Spleen (tissue), 11 donors: ENCODE data around the gene ATG16L2. TPM values are rescaled to one million over a fixed set of nuclear protein-coding genes. Genes with fewer than 3 reads are reported as not detected.

Experiments
- DNase-seq: peaks from one replicate; pipeline ENCODE4 v3.0.0-alpha.2; 2020
- H3K27ac ChIP-seq, 8 donors: fragments of 200-600 bp; sonication (generic) in 7 of 8; 1 replicate in 4 of 8; 2 replicates in 4 of 8; pipeline versions ENCODE4 v1.5.0 to v1.8.0; 2016 to 2021; ENCODE audit warnings: inconsistent platforms in 4 of 8, mild to moderate bottlenecking in 4 of 8, moderate library complexity in 1 of 8
- H3K27me3 ChIP-seq, 7 donors: fragments of 200-600 bp; sonication (generic) in 6 of 7; replicated peaks in 1 of 7; 1 replicate in 4 of 7; 2 replicates in 3 of 7; pipeline versions ENCODE4 v1.5.0 to v1.8.0; 2016 to 2021; ENCODE audit warnings: inconsistent platforms in 3 of 7, mild to moderate bottlenecking in 1 of 7
- H3K36me3 ChIP-seq, 6 donors: fragments of 200-600 bp; sonication (generic) in 5 of 6; 1 replicate in 4 of 6; 2 replicates in 2 of 6; pipeline versions ENCODE4 v1.5.0 to v1.8.0; 2016 to 2021; ENCODE audit warnings: inconsistent platforms in 2 of 6
- H3K4me1 ChIP-seq, 6 donors: fragments of 200-600 bp; sonication (generic) in 5 of 6; 1 replicate in 3 of 6; 2 replicates in 3 of 6; pipeline versions ENCODE4 v1.5.0 to v1.8.0; 2016 to 2021; ENCODE audit warnings: inconsistent platforms in 3 of 6
- H3K4me3 ChIP-seq, 8 donors: fragments of 200-600 bp; sonication (generic) in 7 of 8; 1 replicate in 4 of 8; 2 replicates in 4 of 8; pipeline versions ENCODE4 v1.5.0 to v1.8.0; 2016 to 2021; ENCODE audit warnings: inconsistent platforms in 4 of 8, mild to moderate bottlenecking in 4 of 8, moderate library complexity in 2 of 8
- H3K9me3 ChIP-seq, 8 donors: fragments of 200-600 bp; sonication (generic) in 7 of 8; 1 replicate in 4 of 8; 2 replicates in 4 of 8; pipeline versions ENCODE4 v1.5.0 to v1.8.0; 2016 to 2021; ENCODE audit warnings: inconsistent platforms in 4 of 8
- CTCF ChIP-seq, 11 experiments: fragments of 200-600 bp in 7 of 11; fragments of 450-650 bp in 4 of 11; sonication (generic) in 4 of 11; IDR thresholded peaks in 8 of 11; conservative IDR thresholded peaks in 3 of 11; 1 replicate in 7 of 11; 2 replicates in 4 of 11; pipeline versions ENCODE4 v1.4.0 to v1.8.0; 2016 to 2021; ENCODE audit warnings: antibody characterized with exemption in 11 of 11, inconsistent platforms in 4 of 11, mild to moderate bottlenecking in 1 of 11
- POLR2A ChIP-seq, 3 donors: fragments of 450-650 bp; IDR thresholded peaks; one replicate each; pipeline ENCODE4 v1.5.1; 2017; ENCODE audit warnings: antibody characterized with exemption in 3 of 3, mild to moderate bottlenecking in 1 of 3
- POLR2AphosphoS5 ChIP-seq, 3 donors: sonication (generic); formaldehyde crosslinking; IDR thresholded peaks; one replicate each; pipeline ENCODE4 v1.5.1; 2017; ENCODE audit warnings: antibody characterized with exemption in 3 of 3
- WGBS, 5 donors: extraction: QIAGEN DNeasy Blood & Tissue Kit in 3 of 5; methylation state at CpG; one replicate each; pipeline versions ENCODE4 v1.1.5 to v1.1.7; 2013 to 2018; 5-methylcytosine and 5-hydroxymethylcytosine counted together
- intact Hi-C: fragments of 100-400 bp; cut with DNase I; formaldehyde crosslinking; loops from one replicate; pipeline ENCODE4 v1.15.0; 2023; ENCODE audit warnings: low total_unique reads
- polyA plus RNA-seq, 3 donors: library from polyadenylated mRNA; stranded (reverse); fragments of 200-250 nt; gene quantifications; one replicate each; pipeline ENCODE4 v1.2.1, GENCODE V29; 2013
- total RNA-seq, 7 donors: library from RNA; depleted of rRNA in 3 of 7; stranded (reverse); fragments of >200 nt in 3 of 7; fragmentation: NEBNext Ultra II Directional in 4 of 7; extraction: Animal tissue kit (Norgen Biotek cat#: 25700) in 4 of 7; gene quantifications; one replicate each; pipeline versions ENCODE4 v1.1.0 to v1.2.1, GENCODE V29; 2016 to 2021
- donor health status: healthy with polysubstance abuse.
- donor health status: DM: no; HTN: no; CAD: no; lungs with moderate emphysema.
- donor health status: DM: no; HTN: no; CAD: no.
- donor health status: Bipolar disorder and iron deficiency.
- donor health status: healthy.
- donor health status: DM: no; HTN: no; CAD: no.
- donor health status: DM: yes; HTN: yes; CAD: no.

ATG16L2 gene
- total and polyA plus RNA-seq, 10 donors, result 96.9 to 368 (median 237) TPM

GRCh38 chr11:72841397-72841796, 27.2 kb downstream of the ATG16L2 start:
- Histone ChIP-seq H3K4me3 (no peak overlapping the region), H3K36me3 (peaks cover 2 to 99% (median 78%) of the 10 kb centered on the region in 6 donors), H3K27me3 (no peaks in the 10 kb centered on the region), H3K4me1 (peaks cover 0 to 24% (median 10%) of the 10 kb centered on the region in 6 donors), H3K9me3 (no peaks in the 10 kb centered on the region), H3K27ac (peak overlapping the region in 3 of 8 donors; percentile 12 to 14 (median 13))
- no peak for DNase-seq
- 82 to 91% (median 83%) methylated on average over 7 of the region's 7 CpGs for WGBS, 5 donors
- intact Hi-C loops, result no loop called here
- TF ChIP-seq POLR2A (IDR thresholded peaks at IDR 0.05) (no peak), CTCF (IDR thresholded peaks at IDR 0.05 in 8 of 11, conservative IDR thresholded peaks at IDR 0.05 in 3 of 11) (no peak)

- Histone ChIP-seq H3K4me3 (no peak overlapping the region), H3K4me1 (peaks cover 0 to 19% (median 6%) of the 10 kb centered on the region in 6 donors), H3K27ac (peak overlapping the region in 5 of 8 donors; percentile 3 to 25 (median 13)), H3K36me3 (peaks cover 2 to 100% (median 85%) of the 10 kb centered on the region in 6 donors), H3K9me3 (no peaks in the 10 kb centered on the region), H3K27me3 (no peaks in the 10 kb centered on the region)
- 78 to 91% (median 80%) methylated on average over 5 of the region's 5 CpGs for WGBS, 5 donors
- intact Hi-C loops, result no loop called here
- TF ChIP-seq CTCF (IDR thresholded peaks at IDR 0.05 in 8 of 11, conservative IDR thresholded peaks at IDR 0.05 in 3 of 11) (no peak), POLR2A (IDR thresholded peaks at IDR 0.05) (no peak), POLR2AphosphoS5 (IDR thresholded peaks at IDR 0.05) (no peak)
- no peak for DNase-seq
These were observed 27.9 kb downstream of the ATG16L2 start for GRCh38 chr11:72842126-72842525.

GRCh38 chr11:72842653-72843330, 28.6 kb downstream of the ATG16L2 start:
- peak overlapping the region in 4 of 8 donors; percentile 3 to 25 (median 13) for H3K27ac ChIP-seq
- WGBS, 5 donors, result 88 to 92% (median 90%) methylated on average over 14 of the region's 14 CpGs
- no peak for DNase-seq
- peaks cover 0 to 13% (median 4%) of the 10 kb centered on the region in 6 donors for H3K4me1 ChIP-seq
- H3K9me3 ChIP-seq, result no peaks in the 10 kb centered on the region
- H3K27me3 ChIP-seq, result no peaks in the 10 kb centered on the region
- intact Hi-C loops, result no loop called here
- TF ChIP-seq POLR2A (IDR thresholded peaks at IDR 0.05), result no peak
- TF ChIP-seq CTCF (IDR thresholded peaks at IDR 0.05 in 8 of 11, conservative IDR thresholded peaks at IDR 0.05 in 3 of 11), result no peak
- TF ChIP-seq POLR2AphosphoS5 (IDR thresholded peaks at IDR 0.05), result no peak
- no peak overlapping the region for H3K4me3 ChIP-seq
- H3K36me3 ChIP-seq, result peaks cover 2 to 100% (median 82%) of the 10 kb centered on the region in 6 donors

- Histone ChIP-seq H3K9me3 (no peaks in the 10 kb centered on the region), H3K36me3 (peaks cover 2 to 100% (median 69%) of the 10 kb centered on the region in 6 donors), H3K4me1 (peaks cover 0 to 12% (median 1%) of the 10 kb centered on the region in 6 donors), H3K27ac (peak overlapping the region in 4 of 8 donors; percentile 2 to 37 (median 24)), H3K4me3 (no peak overlapping the region), H3K27me3 (no peaks in the 10 kb centered on the region)
- TF ChIP-seq CTCF (IDR thresholded peaks at IDR 0.05 in 8 of 11, conservative IDR thresholded peaks at IDR 0.05 in 3 of 11) (no peak), POLR2AphosphoS5 (IDR thresholded peaks at IDR 0.05) (no peak), POLR2A (IDR thresholded peaks at IDR 0.05) (no peak)
- intact Hi-C loops, result no loop called here
- 65 to 78% (median 73%) methylated on average over 4 of the region's 4 CpGs for WGBS, 5 donors
- DNase-seq, result no peak
These were observed 30.1 kb downstream of the ATG16L2 start for GRCh38 chr11:72844356-72844755.
